HG02885 (cell line): ENCODE data around the gene UGDH.

Source experiments
- ATAC-seq: cut with Tn5 transposase; IDR thresholded peaks from one replicate; pipeline ENCODE4 v1.9.1; 2021; ENCODE audit warnings: mild to moderate bottlenecking; ENCODE audit not compliant: unreplicated experiment, poor library complexity

UGDH gene

DNA sequence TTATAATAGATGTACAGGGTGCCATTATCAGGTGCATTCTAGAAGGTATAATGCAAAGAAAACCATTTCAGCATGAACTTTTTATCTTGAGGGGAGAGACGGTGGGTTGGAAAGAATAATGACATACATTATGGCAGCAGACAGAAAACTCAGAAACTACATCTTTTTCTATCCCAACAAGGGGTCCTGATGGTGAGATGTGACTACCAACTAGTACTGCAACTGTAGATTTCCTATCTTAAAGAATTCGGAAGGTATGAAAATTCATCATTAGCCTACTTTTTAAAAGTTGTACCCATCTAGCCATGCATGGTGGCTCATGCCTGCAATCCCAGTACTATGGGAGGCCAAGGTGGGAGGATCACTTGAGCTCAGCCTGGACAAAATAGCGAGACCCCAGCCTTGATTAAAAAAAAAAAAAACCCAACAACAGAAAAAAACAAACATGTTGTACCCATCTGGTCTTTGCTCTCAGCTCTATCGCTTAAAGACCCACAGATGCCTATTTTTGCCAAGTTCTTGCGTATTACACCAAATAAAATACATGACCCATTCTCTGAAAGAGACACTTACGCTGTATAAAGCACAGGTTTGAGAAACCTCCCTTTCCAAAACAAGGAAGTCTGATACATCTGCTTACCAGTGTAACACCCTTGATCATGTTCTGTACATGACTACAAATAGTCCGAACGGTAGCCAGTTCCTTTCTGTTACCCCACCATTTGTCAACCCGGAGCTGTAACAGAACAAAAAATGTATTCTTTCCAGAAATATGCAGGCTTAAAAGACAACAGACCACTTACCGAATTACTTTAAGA, 70.1 kb downstream of the UGDH start:
- no peak for ATAC-seq

GRCh38 chr4:39455486-39455885, 71.8 kb downstream of the UGDH start:
- ATAC-seq = no peak

GRCh38 chr4:39453738-39454137, 73.5 kb downstream of the UGDH start:
- no peak for ATAC-seq

- ATAC-seq = no peak
Measured at GRCh38 chr4:39452860-39453587, 74.2 kb downstream of the UGDH start.

DNA sequence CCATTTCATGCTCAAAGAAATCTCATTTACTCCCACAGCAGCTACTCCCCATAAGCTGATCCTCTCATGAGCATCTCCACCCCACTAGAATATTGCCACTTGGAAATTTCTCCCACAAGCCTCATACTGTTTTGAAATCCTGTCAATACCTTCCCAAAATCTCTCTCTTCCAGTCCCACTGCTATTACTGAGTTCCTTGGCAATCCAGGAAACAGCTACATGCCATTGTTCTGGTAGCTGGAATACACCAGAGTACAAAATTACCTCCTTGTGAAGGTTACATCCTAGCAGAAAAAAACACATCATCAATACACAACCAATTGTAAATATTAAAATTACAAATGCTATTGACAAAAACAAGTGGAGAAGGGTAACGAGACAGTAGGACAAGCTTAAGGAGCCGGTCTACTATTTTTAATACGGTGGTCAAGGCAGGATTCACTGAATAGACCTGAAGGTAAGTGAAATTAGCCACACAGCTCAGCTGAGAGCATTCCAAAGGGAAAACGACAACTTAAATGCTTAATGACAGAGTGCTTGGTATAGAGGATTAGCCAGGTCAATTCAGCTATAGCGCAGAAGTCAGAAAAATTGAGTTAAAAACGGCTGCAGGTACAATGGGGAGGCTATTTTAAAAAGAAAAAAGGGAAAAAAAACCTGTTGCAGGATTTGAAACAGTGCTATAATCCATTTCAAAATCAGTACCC, 74.9 kb downstream of the UGDH start:
- ATAC-seq = no peak

GRCh38 chr4:39451423-39452023, 75.7 kb downstream of the UGDH start:
- no peak for ATAC-seq

DNA sequence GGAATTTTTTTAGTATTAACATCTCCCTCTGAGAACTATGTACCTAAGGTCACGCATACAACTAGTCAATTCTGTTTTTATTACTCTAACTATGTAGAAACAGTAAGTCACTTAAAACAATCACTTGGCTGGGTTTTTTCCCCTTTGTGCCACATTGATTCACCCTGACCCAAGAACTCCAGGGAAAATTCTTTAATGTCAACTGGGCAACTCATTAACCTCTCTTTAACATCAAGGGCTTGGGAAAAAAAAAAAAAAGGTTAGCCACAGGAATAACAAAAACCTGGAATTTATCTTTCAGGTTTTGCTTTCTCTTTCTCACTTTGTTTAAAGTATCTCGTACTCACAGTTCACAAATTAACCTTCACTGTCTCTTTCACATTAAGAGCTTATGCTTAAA, 76.6 kb downstream of the UGDH start:
- no peak for ATAC-seq
